Activated CD4-positive, CD25-positive, alpha-beta regulatory T cell treated with anti-CD3 and anti-CD28 coated beads, Interleukin-2, amount 50 U/mL, for 16 hours (primary cell): ENCODE data around the gene TBC1D13.
"Not testable (repeated sequence)": the region's sequence is repeated elsewhere in the genome, so short reads cannot be mapped to it uniquely, and the experiment has no call there.

Experiments
- DNase-seq: peaks from one replicate; pipeline ENCODE4 v3.0.0-alpha.2; 2020; ENCODE audit warnings: low read depth, low spot score

Gene TBC1D13

DNA sequence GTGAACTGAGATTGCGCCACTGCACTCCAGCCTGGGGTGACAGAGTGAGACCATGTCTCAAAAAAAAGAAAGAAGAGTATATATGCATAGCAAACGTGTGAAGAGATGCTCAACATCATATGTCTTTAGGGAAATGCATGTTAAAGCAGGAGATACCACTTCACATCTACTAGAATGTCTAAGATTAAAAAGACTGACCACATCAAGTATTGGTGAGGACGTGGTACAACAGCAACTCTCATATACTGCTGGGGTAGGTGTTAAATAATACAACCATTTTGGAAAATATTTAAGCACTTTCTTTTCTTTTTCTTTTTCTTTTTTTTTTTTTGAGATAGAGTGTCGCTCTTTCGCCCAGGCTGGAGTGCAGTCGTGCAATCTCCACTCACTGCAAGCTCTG, 1.6 kb upstream of the TBC1D13 start:
- no peak for DNase-seq

- DNase-seq = no peak
These were observed 606 bp downstream of the TBC1D13 start for GRCh38 chr9:128787659-128788058.

- DNase-seq = no peak
These were observed 1.4 kb downstream of the TBC1D13 start for GRCh38 chr9:128788445-128788844.

DNA sequence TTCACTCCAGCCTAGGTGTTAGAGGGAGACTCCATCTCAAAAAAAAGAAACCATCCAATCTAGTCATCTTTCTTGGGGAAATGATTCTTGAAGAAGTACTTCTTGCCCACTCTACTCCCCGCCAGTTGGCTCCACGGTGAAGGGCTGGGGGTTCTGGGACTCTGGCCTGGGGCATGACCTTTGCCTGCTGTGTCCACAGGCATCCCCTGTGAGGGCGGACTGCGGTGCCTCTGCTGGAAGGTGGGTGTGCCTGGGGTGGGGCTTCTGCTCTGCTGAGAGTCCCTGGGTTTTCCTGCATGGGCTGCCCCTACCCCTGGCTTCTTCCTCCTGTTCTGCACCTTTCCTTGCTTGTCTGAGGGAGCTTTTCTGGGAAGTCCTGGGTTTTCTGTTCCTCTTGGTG, 3.5 kb downstream of the TBC1D13 start:
- no peak for DNase-seq

DNA sequence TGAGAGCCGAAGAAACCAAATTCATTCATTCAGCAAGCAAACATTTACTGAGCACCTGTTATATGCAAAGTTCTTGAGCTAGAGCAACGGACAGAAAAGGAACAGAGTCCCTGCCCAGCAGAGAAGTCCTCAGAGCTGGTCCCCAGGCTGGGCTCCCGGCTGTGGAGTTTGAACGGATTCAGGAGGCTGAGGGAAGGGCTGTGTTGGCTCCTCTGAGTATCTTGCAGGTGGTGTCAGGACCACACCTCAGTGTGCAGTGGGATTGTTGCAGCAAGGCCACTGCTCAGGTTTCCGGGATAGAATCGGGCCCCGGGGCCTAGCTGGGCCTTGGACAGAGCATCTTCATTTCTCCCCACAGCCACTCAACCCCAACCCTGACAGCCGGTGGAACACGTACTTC, 5.1 kb downstream of the TBC1D13 start:
- DNase-seq = no peak

- no peak for DNase-seq
These were observed 6.1 kb downstream of the TBC1D13 start for GRCh38 chr9:128792978-128793686.

DNA sequence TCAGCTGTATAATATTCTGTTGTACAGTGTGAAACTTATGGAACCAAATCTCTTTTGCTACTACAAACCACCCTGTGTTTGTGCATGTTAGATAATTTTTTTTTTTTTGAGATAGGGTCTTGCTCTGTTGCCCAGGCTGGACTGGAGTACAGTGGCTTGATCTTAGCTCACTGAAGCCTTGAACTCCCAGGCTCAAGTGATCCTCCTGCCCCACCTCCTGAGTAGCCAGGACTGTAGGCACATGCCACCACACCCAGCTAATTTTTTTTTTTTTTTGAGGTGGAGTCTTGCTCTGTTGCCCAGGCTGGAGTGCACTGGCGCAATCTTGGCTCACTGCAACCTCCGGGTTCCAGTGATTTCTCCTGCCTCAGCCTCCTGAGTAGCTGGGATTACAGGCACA, 7.9 kb downstream of the TBC1D13 start:
- DNase-seq = not testable (repeated sequence)

GRCh38 chr9:128798896-128799295, 11.8 kb downstream of the TBC1D13 start:
- no peak for DNase-seq

GRCh38 chr9:128800061-128800460, 13.0 kb downstream of the TBC1D13 start:
- no peak for DNase-seq

DNA sequence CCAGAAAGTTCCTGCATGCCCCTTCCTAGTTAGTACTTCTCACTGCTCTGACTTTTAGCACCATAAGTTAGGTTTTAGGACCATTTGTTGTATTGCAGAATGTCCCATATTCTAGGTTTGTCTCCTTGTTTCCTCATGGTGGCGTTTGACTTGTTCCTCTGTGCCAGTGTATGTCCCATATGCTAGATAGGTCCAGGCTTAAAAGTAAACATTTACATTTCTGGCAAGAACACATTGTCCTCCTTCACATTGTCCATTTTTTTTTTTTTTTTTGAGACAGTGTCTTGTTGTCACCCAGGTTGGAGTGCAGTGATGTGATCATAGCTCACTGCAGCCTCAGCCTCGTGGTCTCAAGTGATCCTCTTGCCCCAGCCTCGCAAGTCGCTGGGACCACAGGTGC, 15.4 kb downstream of the TBC1D13 start:
- no peak for DNase-seq

- no peak for DNase-seq
These were observed 18.6 kb downstream of the TBC1D13 start for GRCh38 chr9:128805661-128806060.

GRCh38 chr9:128807827-128808226, 20.8 kb downstream of the TBC1D13 start:
- DNase-seq = no peak

GRCh38 chr9:128808543-128808942, 21.5 kb downstream of the TBC1D13 start:
- DNase-seq = no peak

- no peak for DNase-seq
These were observed 22.1 kb downstream of the TBC1D13 start for GRCh38 chr9:128809036-128809599.

- no peak for DNase-seq
These were observed 22.8 kb downstream of the TBC1D13 start for GRCh38 chr9:128809831-128810230.

DNA sequence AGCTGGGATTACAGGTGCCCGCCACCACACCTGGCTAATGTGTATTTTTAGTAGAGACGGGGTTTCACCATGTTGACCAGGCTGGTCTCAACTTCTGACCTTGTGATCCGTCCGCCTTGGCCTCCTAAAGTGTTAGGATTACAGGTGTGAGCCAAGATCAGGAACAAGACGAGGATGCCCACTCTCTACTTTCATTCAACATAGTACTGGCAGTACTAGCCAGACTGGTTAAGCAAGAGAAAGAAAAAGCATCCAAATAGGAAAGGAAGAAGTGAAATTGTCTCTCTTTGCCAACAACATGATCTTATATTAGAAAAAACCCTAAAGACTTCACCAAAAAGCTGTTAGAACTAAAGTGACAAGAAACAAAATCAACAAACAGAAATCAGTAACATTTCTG, 23.8 kb downstream of the TBC1D13 start:
- no peak for DNase-seq

DNA sequence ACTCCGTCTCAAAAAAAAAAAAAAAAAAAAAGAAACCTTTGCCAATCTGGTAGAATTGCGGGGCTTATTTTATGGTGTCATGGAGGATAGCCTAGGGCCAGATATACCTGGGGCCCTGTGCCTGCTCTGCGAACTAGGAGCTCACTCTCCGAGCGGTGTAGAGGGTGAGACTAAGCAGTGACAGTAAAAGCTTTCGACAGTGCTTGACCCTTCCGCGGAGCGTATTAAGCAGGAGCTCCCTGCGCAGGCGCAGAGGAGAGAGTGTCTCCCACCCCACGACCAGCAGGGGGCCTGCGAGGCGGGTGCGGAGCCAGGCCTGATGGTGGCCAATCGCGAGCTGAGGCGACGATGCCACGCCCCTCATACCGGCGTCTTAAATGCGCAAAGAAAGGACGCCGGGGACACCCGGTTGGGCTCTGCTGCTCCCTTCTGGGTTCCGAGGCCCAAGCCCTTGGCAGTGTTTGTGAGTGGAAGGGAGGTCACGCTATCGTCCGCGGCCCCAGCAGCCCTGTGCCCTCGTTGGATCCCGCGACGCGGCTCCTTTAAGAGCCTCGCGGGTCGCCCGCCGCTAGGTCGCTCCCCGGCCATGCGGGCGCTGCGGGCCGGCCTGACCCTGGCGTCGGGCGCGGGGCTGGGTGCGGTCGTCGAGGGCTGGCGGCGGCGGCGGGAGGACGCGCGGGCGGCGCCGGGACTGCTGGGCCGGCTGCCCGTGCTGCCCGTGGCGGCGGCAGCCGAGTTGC, 31.2 kb downstream of the TBC1D13 start, which contains the start of gene ENDOG:
ENDOG (plus strand) TSS at position 402 of the 740 bp plus-strand sequence; CDS start at position 587, 185 bp downstream.
- peak; percentile 96 for DNase-seq

DNA sequence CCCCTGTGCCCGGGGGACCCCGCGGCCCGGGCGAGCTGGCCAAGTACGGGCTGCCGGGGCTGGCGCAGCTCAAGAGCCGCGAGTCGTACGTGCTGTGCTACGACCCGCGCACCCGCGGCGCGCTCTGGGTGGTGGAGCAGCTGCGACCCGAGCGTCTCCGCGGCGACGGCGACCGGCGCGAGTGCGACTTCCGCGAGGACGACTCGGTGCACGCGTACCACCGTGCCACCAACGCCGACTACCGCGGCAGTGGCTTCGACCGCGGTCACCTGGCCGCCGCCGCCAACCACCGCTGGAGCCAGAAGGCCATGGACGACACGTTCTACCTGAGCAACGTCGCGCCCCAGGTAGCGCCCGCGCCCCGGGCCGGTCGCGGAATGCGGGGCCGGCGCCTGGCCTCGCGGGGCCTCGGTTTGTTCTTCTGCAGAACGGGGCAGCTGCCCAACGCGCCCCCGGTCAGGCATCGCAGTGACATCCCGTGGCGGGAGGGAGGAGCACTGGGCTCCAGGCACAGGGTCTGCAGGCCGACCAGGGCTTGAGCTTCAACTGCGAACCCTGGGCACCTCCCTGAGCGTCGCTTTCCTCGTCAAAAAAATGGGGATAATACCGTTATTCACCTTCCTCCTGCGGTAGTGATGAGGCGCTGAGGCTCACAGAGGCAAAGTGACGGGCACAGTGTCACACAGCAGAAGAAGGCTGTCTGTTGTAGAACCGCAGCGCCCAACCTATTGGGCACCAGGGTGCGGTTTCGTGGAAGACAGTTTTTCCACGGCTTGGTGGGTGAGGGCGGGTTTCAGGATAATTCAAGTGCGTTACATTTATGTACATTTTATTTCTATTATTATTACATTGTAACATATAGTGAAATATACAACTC, 32.0 kb downstream of the TBC1D13 start:
- no peak for DNase-seq

- DNase-seq = no peak
These were observed 32.9 kb downstream of the TBC1D13 start for GRCh38 chr9:128819716-128820664.
